ENCODE measurements around the gene PAX8. TPM values are rescaled to one million over a fixed set of nuclear protein-coding genes. Genes with fewer than 3 reads are reported as not detected.

The PAX8 gene
- total and polyA plus RNA-seq, 2 donors from 2014 or later, result 199 to 607 TPM

DNA sequence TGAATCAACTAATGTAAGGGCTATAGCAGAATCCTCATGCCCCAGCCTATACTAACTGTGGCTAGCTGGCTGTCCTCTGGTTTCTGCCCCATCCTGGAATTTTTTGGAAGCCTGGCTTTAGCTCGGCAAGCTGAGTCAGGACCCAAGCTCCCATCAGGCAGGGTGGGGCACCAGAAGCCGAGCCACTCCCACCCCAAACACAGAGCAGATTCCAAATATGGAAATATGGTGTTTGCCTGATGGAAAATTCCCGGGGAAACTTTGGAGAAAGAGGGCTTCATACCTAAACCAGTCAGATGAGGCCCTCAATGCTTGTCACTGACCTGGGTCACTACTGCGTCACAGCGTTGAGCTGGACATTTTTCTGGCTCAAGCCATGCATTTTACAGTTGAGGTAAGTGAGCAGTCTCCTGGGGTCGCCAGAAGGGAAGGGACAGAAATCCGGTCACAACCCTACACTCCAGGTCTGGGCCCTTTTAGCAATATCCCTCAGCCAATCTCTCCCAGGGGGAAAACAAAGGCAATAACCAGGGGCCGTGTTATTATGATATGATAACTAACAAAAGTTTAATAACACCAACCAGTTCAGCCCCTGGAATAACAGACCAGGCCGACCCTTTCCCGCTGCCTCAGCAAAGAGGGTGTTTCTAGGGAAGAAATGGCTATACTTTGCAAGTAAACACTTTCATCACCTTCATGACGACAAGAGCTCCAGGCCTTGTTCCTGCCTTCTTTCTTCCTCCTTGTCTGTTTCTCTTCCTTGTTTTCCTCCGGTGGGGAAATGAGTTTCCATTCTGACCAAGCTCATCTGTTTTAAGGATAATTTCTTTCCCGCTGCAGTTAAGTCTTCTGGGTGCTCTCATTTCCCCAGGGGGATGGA, 67.3 kb downstream of the PAX8 start:
- intact Hi-C loops (cut with DNase I), result no loop called here
- Histone ChIP-seq H3K27ac (ENCODE audit: low read depth in 2 of 2, low read length in 2 of 2) (peak overlapping the region; percentile 88 to 89), H3K9me3 (ENCODE audit: control insufficient read depth in 2 of 3, insufficient read depth in 1 of 3, low read length in 3 of 3) (no peaks in the 10 kb centered on the region), H3K27me3 (ENCODE audit: control insufficient read depth, insufficient read depth, low read length) (no peaks in the 10 kb centered on the region), H3K4me3 (ENCODE audit: low read length in 3 of 3) (no peak overlapping the region), H3K4me1 (ENCODE audit: control insufficient read depth in 2 of 3, insufficient read depth in 2 of 3, low read depth in 1 of 3, low read length in 3 of 3) (peaks cover 20 to 45% (median 40%) of the 10 kb centered on the region in 3 donors), H3K9ac (ENCODE audit: low read length in 3 of 3) (peak overlapping the region in 2 of 3 donors; percentile 17 to 60), H3K36me3 (ENCODE audit: control insufficient read depth in 2 of 3, insufficient read depth in 3 of 3, low read length in 3 of 3) (no peaks in the 10 kb centered on the region)
- FAIRE-seq, result no peak
- TF ChIP-seq, protein P1, sequence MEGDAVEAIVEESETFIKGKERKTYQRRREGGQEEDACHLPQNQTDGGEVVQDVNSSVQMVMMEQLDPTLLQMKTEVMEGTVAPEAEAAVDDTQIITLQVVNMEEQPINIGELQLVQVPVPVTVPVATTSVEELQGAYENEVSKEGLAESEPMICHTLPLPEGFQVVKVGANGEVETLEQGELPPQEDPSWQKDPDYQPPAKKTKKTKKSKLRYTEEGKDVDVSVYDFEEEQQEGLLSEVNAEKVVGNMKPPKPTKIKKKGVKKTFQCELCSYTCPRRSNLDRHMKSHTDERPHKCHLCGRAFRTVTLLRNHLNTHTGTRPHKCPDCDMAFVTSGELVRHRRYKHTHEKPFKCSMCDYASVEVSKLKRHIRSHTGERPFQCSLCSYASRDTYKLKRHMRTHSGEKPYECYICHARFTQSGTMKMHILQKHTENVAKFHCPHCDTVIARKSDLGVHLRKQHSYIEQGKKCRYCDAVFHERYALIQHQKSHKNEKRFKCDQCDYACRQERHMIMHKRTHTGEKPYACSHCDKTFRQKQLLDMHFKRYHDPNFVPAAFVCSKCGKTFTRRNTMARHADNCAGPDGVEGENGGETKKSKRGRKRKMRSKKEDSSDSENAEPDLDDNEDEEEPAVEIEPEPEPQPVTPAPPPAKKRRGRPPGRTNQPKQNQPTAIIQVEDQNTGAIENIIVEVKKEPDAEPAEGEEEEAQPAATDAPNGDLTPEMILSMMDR (IDR thresholded peaks at IDR 0.05; ENCODE audit: borderline replicate concordance, extremely low read depth, insufficient read depth), result no peak
- DNase-seq, result peak in 1 of 5 donors; percentile 45

DNA sequence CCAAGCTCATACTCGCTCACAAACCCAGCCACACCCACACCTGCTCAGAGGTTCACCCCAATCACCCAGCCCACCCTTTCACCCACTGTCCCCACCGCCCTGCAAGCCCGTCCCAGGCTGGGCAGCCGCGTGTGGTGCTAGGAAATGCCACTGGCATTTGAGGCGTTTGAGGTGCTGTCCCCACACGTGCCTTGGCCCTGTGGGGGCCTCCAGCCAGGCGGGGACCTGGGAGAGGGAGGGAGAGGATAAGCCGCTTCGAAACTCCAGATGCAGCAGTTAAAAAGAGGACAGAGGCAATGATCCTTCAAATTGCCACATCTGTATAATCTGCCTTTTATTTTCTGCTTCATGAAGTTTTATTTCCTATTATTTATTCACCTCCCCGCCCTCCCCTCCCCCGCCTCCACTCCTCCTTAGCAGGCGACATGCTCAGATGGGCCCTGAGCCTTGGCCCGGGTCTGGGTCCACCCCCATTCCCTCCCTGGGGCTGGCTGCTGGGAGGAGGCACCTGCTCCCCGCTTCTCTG, 69.0 kb downstream of the PAX8 start:
- no peak for FAIRE-seq
- Histone ChIP-seq H3K36me3 (ENCODE audit: control insufficient read depth in 2 of 3, insufficient read depth in 3 of 3, low read length in 3 of 3) (no peaks in the 10 kb centered on the region), H3K9me3 (ENCODE audit: control insufficient read depth in 2 of 3, insufficient read depth in 1 of 3, low read length in 3 of 3) (no peaks in the 10 kb centered on the region), H3K4me1 (ENCODE audit: control insufficient read depth in 2 of 3, insufficient read depth in 2 of 3, low read depth in 1 of 3, low read length in 3 of 3) (peaks cover 21 to 50% (median 43%) of the 10 kb centered on the region in 3 donors), H3K27ac (ENCODE audit: low read depth in 2 of 2, low read length in 2 of 2) (peak overlapping the region; percentile 88 to 89), H3K27me3 (ENCODE audit: control insufficient read depth, insufficient read depth, low read length) (no peaks in the 10 kb centered on the region), H3K9ac (ENCODE audit: low read length in 3 of 3) (peak overlapping the region in 2 of 3 donors; percentile 10 to 29), H3K4me3 (ENCODE audit: low read length in 3 of 3) (no peak overlapping the region)
- peak; percentile 82 to 90 (median 87) for DNase-seq
- TF ChIP-seq, protein P1 (IDR thresholded peaks at IDR 0.05; ENCODE audit: borderline replicate concordance, extremely low read depth, insufficient read depth), result no peak
- intact Hi-C loops (cut with DNase I), result no loop called here

DNA sequence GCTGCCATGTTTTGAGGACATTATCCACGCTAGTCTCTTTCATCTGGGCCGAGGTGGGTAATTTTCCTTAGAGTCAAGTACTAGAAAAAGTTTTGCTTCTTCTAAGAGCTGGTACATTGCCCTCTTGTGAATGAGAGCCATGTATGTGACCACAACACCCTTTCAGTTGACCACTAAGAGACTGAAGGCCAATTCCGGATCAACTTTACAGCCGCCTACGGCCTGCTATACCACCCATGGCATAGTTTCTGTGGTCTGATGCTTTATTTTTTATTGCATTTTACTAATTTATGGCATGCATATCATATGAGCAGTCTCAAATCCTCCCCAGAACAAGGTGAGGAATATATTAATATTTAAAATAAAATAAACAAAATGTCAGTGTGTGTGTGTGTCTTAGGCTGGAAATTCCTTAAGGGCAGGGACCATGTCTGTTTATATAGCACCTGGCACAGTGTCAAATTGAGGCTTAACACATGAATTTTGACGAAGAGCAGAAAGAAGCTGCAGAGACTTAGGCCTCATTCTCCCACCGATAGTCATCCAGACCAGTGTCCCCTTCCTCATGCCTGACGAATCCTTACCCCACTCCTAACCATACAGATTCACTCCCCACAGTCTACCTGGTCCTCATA, 69.6 kb downstream of the PAX8 start:
- Histone ChIP-seq H3K27ac (ENCODE audit: low read depth in 2 of 2, low read length in 2 of 2) (peak overlapping the region; percentile 85 to 89), H3K9ac (ENCODE audit: low read length in 3 of 3) (peak overlapping the region in 1 of 3 donors; percentile 10), H3K4me1 (ENCODE audit: control insufficient read depth in 2 of 3, insufficient read depth in 2 of 3, low read depth in 1 of 3, low read length in 3 of 3) (peaks cover 21 to 51% (median 47%) of the 10 kb centered on the region in 3 donors), H3K27me3 (ENCODE audit: control insufficient read depth, insufficient read depth, low read length) (no peaks in the 10 kb centered on the region), H3K36me3 (ENCODE audit: control insufficient read depth in 2 of 3, insufficient read depth in 3 of 3, low read length in 3 of 3) (no peaks in the 10 kb centered on the region), H3K4me3 (ENCODE audit: low read length in 3 of 3) (no peak overlapping the region), H3K9me3 (ENCODE audit: control insufficient read depth in 2 of 3, insufficient read depth in 1 of 3, low read length in 3 of 3) (no peaks in the 10 kb centered on the region)
- intact Hi-C loops (cut with DNase I), result no loop called here
- FAIRE-seq, result no peak
- TF ChIP-seq, protein P1 (IDR thresholded peaks at IDR 0.05; ENCODE audit: borderline replicate concordance, extremely low read depth, insufficient read depth), result no peak
- DNase-seq, result peak in 3 of 5 donors; percentile 27 to 83 (median 78)

Measured in kidney (tissue), 14 donors.